ENCODE measurements around the gene MBNL1.

The MBNL1 gene

DNA sequence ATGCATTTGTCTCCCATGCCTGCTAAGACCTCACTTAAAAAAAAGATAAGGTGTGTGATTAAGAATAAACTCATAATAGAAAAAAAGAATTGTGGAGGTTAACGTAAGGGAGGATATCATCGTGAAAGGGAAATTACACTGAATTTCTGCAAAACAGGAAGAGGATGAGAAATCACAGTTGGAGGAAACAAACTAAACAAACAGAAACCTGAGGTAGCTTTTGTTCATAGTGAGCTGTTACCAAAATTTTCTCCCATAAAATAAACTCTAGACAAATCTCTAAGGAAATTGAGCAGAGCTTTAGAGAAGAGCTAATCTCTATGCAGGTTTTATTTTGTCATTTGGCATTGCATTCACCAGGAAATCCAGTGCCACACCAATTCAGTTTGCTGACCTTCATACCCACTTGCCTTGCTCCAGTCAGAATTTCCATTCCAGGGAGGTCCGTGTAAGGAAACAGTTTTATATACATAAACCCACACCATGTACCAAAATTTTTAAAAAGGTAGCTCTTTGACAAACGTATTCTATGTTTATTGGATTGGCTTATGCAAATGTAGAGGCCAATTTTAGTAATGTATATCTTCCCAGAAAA lies 231.2 kb downstream of the MBNL1 start:
- no peak for DNase-seq

- peak; percentile 29 for DNase-seq
Observed at GRCh38 chr3:152505926-152506325, 237.2 kb downstream of the MBNL1 start.

GRCh38 chr3:152508705-152509104 lies 240.0 kb downstream of the MBNL1 start:
- DNase-seq, result no peak

DNA sequence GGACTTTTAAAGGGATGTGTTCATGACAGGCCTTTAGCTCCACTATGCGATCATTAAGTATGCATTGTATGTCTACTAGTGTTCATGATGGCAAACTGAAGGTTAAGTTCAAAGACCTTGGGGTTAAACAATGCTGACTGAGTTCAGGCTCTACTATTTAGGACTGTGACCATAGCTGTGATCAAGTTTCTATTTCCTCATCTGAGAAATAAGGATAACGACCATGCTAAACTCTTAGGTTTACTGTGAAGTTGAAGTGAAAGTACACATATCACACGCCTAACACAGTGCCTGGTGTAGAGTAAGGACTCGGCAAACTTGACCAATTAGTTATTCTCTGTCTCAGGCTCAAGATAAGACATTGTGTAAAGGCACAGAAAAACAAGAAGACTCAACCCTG lies 243.2 kb downstream of the MBNL1 start:
- DNase-seq, result no peak

DNA sequence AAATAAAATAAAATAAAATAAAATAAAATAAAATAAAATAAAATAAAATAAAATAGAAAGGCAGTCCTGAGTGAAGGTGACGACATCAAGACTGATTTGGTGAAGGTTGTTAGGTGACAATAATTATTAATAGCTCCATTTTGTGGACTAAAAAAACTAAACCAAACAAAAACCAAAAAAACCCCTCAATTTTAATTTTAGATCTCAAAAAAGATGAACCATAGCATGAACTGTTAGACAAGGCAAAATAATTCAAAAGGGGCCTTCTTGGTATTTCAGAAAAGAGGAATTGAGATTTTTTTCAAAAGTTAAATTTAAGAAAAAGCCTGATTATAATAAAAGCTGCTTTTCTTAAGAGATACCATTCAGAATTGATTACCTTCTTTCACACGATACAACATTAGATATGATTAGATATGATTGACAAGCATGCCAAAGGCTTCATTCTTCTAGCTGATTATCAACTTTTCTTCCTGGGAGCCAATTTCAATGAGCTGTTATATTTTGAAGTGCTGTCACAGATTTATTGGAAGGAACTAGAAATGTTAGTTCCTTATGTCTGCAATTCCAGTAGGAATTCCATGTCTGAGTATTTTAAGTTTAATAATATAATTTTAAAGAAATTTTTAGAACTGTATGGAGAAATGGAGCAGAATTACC lies 244.7 kb downstream of the MBNL1 start:
- DNase-seq, result no peak

Data from stimulated activated CD4-positive, alpha-beta T cell treated with anti-CD3 and anti-CD28 coated beads, Interleukin-15, amount 100 ng/mL, for 24 hours (primary cell).